AG08395 (cell line): ENCODE measurements around the gene CACNG4.

Experiments
- DNase-seq: peaks from one replicate; pipeline ENCODE4 v3.0.0; 2012; ENCODE audit warnings: mixed read lengths, low spot score

CACNG4 gene

GRCh38 chr17:66963909-66964771, at the start of gene CACNG4:
Gene CACNG4 (plus strand): TSS chr17:66964707. CDS start chr17:66964912, 205 bp downstream.
- no peak for DNase-seq

DNA sequence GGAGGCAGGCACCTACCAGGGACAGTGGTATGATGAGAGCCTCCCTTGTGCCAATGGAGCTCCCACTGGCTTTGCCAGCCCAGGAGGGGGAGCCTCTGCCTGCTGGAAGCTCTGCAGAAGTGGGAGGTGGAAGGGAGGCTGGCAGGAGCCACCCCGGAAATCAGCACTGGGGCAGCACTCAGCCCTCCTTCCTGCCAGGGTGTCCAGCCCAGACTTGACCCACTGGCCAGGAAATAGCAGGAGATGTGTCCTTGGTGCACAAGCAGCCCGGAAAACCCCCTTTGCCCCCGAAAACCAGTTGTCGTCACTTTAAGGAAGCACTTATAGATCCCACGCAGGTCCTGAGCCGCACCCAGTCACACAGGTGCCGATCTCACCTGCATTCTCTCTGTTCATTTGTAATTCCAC, 49.3 kb upstream of the CACNG4 start:
- peak; percentile 28 for DNase-seq

DNA sequence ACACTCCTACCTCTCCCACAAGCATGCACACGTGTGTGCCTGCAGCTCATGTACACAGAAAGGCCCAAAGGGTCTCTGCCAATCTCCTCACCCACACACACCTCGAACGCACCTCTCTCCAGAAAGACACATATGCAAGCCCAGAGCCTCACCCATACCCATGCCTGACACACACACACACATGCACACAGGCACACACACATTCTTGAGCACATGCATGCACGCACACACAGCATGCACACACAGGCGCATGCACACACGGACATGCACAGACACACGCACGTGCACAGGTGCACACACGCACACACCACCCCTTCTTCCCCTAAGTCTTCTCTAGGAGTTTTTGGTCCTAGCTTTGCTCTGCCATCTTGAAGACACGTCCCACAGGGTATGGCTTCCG, 48.7 kb upstream of the CACNG4 start:
- DNase-seq = no peak

GRCh38 chr17:66916946-66917345, 47.6 kb upstream of the CACNG4 start:
- DNase-seq = no peak

GRCh38 chr17:66918896-66919295, 45.6 kb upstream of the CACNG4 start:
- no peak for DNase-seq

DNA sequence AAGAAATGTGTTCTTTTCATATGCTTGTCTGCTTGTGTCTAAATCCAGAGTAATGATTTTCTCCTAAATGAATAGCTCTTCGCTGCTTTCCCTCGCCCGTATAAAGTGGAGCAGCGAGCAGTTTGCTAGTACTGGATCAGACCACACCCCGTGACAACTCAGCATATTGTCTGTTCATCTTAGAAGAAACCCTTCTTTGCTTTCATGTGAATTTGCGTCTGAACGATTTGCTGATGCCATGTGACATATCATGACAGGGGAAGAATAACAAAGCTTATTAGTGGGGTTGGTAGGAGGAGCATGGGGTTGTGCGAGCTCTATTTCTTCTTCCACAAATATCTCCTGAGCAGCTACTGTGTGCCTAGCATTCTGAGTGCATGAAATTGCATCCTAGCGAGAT, 44.1 kb upstream of the CACNG4 start:
- no peak for DNase-seq

GRCh38 chr17:66920950-66921349, 43.6 kb upstream of the CACNG4 start:
- no peak for DNase-seq

- no peak for DNase-seq
Observed at GRCh38 chr17:66923886-66924285, 40.6 kb upstream of the CACNG4 start.

DNA sequence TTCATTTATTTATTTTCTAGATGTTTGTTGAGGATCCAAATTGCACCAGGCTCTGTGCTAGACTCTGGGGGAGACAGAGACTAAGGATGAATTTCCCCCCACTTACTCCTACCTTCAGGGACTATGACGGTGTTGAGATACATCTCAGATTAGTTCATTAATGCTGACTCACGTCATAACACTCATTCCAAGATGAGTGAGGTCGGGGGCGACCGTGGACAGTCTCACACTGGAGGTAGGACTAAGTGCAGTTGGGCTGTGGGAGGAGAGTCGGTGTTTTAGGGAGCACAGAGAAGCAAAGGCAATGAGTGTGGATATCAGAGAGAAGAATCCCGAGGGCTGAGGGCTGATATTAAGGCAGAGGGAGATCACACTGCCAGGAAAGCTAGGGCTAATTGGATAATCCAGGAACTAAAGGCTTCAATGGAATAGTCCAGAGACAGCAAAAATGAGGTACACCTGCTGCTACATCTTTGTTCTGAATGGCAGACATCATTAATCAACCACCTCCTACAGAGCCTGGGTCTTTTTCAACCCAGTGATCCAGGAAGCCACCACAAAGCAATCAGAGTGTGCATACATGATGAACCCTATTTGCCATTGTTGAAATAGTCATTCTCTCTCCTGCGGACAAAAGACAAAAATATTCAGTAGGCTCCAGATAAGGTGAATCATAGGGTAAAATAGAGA, 38.6 kb upstream of the CACNG4 start:
- DNase-seq = no peak

- DNase-seq = no peak
Observed at GRCh38 chr17:66928949-66929348, 35.6 kb upstream of the CACNG4 start.

DNA sequence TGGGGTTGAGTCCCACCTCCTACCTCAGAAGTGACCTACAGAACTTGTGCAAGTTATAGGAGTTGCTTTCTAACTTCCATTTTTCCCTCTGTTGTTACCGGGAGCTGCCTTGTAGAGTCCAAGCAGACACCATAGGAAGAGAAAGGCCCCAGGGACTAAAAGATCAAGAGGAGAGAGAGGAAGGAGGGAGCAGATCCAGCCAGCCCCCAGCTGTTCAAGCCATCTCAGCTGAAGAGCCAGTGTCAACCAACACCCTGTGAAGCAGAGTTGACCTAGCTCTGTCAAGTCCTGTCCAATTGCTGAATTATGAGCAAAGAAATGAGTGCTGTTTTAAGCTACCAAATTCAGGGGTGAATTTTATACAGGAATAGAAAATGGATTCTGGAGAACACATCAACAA, 34.9 kb upstream of the CACNG4 start:
- DNase-seq = no peak

GRCh38 chr17:66930933-66931332, 33.6 kb upstream of the CACNG4 start:
- no peak for DNase-seq

- DNase-seq = no peak
Observed at GRCh38 chr17:66932311-66932710, 32.2 kb upstream of the CACNG4 start.

DNA sequence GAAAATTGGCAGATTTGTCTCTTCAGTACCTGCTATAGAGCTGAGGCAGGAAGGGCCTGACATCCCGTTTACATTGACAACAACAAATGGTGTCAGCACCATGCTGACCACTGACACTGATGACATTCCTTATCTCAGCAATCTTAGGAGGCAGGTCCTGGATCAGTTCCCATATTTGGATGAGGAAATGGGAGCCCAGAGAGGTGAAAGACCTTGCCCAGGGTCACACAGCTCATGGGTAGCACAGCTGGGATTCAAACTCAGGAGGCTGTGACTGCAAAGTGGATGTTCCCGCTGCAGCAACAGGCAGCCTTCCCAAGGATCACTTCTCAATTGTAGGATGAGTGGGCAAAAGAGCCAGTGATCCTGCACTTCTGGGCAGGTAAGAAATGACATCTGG, 30.5 kb upstream of the CACNG4 start:
- DNase-seq = no peak

- DNase-seq = no peak
Observed at GRCh38 chr17:66935717-66936116, 28.8 kb upstream of the CACNG4 start.

DNA sequence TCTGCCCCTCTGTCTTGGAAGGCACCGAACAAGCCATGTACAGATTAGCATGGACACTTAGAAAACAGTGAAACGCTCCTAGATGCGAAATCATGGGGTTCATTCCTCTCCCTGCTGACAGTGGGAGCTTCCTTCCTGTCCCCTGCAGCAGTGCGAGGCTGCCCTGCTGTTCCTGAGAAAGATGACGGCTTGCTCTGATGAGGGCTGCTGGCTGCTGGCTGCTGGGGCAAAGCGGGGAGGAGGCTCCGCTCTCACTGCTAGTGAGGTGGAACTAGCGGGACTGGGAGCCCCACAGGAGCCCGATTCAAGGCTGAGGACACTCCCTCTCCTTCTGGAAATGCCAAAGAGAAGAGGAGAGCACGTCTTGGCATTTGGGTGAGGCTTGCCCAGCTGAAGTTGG, 25.9 kb upstream of the CACNG4 start:
- DNase-seq = no peak

- no peak for DNase-seq
Observed at GRCh38 chr17:66939461-66940114, 24.9 kb upstream of the CACNG4 start.

DNA sequence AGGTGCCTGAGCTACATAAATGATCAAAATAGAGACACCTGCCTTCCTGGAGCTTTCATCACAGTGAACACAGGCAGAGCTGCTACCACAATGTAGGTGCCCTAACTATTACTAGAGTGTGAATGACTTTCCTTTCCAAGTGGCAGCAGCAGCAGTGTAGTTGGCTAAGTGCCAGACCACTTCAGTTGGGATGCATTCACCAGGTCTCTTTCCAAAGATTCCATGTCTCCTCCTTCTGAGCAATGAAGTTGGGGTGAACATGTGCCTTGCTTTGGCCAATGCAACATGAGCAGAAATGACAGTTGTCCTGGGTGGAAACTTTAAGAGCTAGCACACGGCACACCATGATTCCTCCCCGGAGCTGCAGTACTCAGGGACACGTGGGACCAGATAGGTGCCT, 23.3 kb upstream of the CACNG4 start:
- DNase-seq = no peak

DNA sequence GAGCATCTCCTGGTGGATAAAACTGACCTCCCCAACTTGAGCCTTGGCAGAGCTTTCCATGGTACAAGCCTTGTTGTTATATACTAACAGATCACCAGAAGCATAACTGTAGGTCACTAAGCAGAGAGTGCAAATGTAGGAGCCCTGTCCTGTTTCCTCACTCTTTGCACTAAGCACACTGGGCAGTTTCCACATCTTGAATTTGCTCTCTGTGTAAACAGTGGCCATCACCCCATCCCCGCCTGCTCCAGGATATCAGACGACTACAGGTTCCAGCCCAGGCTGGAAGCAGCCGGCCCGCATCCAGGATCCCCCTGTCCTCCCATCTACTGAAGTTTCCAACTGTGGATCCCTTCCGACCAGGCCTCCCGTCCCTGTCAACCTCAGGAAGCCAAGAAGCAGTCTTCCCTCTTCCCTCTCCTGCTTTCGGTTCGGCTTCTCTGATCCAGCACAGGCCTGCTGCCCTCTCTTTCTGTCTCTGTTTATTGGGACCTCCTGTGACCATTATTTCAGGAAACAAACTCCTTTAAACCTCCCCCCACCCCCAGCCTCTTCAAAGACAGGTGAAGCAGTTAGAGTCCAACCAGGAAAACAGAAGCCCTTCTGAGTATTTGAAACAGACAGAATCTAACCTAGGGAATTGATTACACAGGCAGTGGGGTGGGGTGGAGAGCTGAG, 22.6 kb upstream of the CACNG4 start:
- DNase-seq = no peak

- DNase-seq = no peak
Observed at GRCh38 chr17:66942451-66943264, 21.8 kb upstream of the CACNG4 start.

DNA sequence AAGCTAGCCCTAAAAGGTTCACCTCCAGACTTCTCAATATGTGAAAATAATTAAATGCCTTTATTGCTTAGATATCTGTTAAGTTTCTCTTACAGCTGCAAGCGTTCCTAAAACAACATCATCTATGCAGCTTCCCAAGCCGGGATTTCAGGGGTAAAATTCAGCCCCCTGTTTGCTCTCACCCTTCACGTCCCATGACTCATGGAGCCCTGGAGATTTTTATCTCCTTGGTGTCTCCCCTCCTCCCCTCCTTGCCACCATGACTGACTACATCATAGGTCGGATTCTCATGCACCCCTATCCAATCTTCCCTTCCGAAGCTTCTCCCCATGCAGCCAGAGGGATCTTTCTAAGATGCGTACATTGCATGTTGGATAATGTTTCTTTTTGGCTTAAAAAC, 21.0 kb upstream of the CACNG4 start:
- DNase-seq = no peak
